GM06990 (cell line): ENCODE data around the gene SPDYE16.
A peak's percentile ranks its signal among the peaks of the same experiment; 100 is the strongest.
"Not testable (repeated sequence)": the region's sequence is repeated elsewhere in the genome, so short reads cannot be mapped to it uniquely, and the experiment has no call there.

ENCODE experiments used
- DNase-seq: peaks from one replicate; pipeline ENCODE4 v3.0.0-alpha.2; 2011; ENCODE audit not compliant: insufficient read length; ENCODE audit errors: extremely low read depth
- H3K27me3 ChIP-seq: replicated peaks from 2 replicates; pipeline ENCODE4 v1.6.0; 2011; ENCODE audit warnings: low read length; ENCODE audit not compliant: control insufficient read depth, insufficient read depth
- H3K36me3 ChIP-seq: 2 replicates; pipeline ENCODE4 v1.5.1; 2011; ENCODE audit warnings: low read length; ENCODE audit not compliant: control insufficient read depth, insufficient read depth
- H3K4me3 ChIP-seq: replicated peaks from 2 replicates; pipeline ENCODE4 v1.5.1; 2011; ENCODE audit warnings: low read depth, mild to moderate bottlenecking, control low read depth, low read length
- TF ChIP-seq, protein P1 (sequence below): IDR thresholded peaks from 2 replicates; pipeline ENCODE4 v1.5.1; 2011; ENCODE audit warnings: low read length, control low read depth, mild to moderate bottlenecking, inconsistent platforms; ENCODE audit not compliant: insufficient read depth, poor library complexity, severe bottlenecking

SPDYE16 gene

DNA sequence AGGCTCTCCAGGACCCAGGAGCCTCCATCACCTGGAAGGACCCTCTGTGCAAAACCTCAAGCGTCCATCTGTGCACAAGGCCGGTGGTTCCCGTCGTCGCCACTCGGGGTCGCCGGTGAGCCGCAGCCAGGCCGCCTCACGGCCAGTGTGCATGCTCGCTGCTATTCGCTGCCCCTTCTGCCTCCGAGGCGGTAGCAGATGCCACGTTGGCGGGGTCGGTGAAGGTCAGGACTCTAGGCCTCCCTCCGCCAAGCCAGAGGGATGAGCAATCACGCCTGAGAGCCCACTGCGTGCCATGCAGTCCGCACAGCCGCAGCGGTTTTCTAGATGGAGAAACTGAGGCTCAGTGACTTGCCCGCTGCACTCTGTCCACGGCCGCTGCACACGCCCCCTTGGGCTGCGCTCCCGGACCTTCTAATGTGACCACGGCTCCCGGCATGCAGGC, 27.1 kb downstream of the SPDYE16 start:
- H3K4me3 ChIP-seq: no peak overlapping the region
- DNase-seq: peak; percentile 71
- TF ChIP-seq, protein P1, sequence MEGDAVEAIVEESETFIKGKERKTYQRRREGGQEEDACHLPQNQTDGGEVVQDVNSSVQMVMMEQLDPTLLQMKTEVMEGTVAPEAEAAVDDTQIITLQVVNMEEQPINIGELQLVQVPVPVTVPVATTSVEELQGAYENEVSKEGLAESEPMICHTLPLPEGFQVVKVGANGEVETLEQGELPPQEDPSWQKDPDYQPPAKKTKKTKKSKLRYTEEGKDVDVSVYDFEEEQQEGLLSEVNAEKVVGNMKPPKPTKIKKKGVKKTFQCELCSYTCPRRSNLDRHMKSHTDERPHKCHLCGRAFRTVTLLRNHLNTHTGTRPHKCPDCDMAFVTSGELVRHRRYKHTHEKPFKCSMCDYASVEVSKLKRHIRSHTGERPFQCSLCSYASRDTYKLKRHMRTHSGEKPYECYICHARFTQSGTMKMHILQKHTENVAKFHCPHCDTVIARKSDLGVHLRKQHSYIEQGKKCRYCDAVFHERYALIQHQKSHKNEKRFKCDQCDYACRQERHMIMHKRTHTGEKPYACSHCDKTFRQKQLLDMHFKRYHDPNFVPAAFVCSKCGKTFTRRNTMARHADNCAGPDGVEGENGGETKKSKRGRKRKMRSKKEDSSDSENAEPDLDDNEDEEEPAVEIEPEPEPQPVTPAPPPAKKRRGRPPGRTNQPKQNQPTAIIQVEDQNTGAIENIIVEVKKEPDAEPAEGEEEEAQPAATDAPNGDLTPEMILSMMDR: peak; percentile 78

DNA sequence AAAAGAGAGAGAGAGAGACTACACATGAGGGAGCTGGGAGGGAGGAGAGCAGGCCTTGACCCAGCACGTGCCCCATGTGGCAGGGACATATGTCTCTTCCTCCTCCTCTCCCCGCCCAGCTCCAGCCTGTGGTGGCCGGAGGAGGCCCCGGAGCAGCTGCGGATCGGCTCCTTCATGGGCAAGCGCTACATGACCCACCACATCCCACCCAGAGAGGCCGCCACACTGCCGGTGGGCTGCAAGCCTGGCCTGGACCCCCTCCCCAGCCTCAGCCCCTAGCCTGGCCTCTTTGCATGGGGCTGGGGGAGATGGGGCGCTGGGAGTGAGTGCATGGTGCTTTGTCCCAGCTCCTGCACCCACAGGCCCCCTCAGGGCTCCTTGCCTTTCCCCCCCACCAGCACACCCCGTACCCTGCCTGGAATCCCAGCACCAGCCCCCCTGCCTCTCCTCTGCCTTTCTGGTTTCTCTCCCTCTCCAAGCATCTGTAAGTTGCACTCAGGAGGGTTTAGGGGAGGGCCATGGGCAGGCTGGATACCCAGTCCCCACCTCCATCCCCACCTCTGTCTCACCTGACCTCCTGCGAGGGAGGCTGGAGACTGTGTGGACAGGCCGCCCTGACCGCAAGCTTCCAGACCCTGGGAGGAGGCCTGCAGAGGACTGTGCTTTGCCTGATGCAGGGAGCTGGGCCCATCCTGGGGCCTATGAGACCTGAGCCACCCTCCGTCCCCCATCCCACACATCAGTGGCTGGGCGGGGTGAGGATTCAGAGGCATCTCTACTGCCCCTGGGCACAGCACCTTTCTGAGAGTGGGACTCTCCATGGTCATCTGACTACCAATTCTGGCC, 27.9 kb downstream of the SPDYE16 start:
- no peak for DNase-seq
- H3K36me3 ChIP-seq: no peaks in the 10 kb centered on the region
- no peak overlapping the region for H3K4me3 ChIP-seq
- TF ChIP-seq, protein P1: no peak
- H3K27me3 ChIP-seq: no peaks in the 10 kb centered on the region

More for the DNA sequence above, 27.1 kb downstream of the SPDYE16 start:
- Histone ChIP-seq H3K36me3 (no peaks in the 10 kb centered on the region), H3K27me3 (no peaks in the 10 kb centered on the region)

DNA sequence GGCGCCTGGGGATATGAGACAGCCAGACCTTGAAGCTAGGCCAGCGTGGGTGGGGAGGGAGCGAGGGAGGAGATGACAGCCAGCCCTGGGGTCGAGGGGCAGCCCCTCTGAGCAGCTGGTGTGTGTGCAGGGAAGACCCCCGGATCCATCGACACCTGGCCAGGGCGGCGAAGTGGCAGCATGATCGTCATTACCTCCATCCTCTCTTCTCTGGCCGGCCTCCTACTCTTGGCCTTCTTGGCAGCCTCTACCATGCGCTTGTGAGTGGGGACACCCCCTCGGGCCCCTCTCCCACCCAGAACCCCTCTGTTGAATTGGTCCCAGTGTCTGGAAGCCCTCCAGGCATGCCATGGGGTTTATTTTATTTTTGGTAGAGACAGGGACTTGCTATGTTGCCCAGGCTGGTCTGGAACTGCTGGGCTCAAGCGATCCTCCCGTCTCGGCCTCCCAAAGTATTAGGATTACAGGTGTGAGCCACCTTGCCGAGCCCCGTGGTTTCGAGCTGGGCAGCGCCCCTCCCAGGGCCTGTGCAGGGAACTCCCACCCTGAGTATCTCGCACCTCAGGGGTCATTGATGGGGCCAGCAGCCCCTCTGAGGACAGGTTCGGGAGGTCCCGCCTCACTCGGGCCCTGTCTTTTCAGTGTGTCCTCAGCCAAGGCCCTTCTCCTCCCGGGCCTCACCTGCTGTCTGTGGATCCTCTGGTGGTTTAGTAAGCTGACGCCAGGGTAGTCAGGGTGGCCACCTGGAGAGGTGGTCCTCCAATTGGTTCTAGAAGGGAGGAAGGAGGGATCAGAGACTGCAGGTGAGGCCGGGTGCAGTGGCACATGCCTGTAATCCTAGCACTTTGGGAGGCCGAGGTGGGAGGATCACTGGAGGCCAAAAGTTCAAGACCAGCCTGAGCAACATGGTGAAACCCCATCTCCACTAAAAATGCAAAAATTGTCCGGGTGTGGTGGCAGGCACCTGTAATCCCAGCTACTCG, 29.0 kb downstream of the SPDYE16 start:
- no peaks in the 10 kb centered on the region for H3K36me3 ChIP-seq
- TF ChIP-seq, protein P1: no peak
- H3K4me3 ChIP-seq: no peak overlapping the region
- no peak for DNase-seq
- H3K27me3 ChIP-seq: no peaks in the 10 kb centered on the region

DNA sequence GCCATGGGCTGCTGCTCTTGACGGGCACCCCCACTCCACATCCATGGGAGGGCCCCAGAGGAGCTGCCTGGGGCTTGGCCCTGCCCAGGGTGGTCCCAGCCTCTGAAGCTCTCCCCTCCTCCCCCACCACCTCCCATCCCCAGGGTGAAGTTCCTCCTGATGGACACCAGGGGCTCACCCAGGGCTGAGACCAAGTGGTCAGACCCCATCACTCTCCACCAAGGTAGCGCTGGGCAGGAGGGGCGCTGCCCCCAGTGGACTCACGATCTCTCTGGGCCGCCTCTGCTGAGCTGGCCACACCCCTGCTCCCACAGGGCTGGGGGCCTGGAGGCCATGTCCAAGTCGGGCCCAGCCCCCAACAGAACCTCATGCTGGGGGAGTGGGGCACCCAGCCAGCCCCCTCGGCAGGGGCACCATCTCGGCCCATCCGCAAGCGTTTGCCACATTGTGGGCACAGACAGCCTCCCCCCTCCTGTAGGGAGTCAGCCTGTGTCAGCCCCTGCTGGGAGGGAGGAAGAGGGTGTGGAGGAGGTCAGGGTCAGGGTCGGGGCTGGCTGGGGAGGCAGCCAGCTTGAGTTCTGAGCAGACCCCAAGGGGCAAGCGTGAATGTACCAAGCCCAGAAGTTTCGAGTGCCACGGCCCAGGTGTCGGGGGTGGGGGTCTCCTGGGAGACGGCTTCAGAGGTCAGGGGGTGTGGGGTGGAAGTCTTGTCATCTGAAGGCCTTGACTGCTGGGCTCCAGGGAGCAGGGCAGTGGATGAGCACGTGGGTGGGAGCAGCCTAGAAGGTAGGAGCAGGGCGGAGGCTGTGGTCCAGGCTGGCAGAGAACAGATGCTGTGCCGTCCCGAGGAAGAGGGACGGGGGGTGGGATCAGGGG, 29.9 kb downstream of the SPDYE16 start:
- Histone ChIP-seq H3K36me3 (no peaks in the 10 kb centered on the region), H3K4me3 (no peak overlapping the region), H3K27me3 (no peaks in the 10 kb centered on the region)
- TF ChIP-seq, protein P1: peak; percentile 24
- no peak for DNase-seq

DNA sequence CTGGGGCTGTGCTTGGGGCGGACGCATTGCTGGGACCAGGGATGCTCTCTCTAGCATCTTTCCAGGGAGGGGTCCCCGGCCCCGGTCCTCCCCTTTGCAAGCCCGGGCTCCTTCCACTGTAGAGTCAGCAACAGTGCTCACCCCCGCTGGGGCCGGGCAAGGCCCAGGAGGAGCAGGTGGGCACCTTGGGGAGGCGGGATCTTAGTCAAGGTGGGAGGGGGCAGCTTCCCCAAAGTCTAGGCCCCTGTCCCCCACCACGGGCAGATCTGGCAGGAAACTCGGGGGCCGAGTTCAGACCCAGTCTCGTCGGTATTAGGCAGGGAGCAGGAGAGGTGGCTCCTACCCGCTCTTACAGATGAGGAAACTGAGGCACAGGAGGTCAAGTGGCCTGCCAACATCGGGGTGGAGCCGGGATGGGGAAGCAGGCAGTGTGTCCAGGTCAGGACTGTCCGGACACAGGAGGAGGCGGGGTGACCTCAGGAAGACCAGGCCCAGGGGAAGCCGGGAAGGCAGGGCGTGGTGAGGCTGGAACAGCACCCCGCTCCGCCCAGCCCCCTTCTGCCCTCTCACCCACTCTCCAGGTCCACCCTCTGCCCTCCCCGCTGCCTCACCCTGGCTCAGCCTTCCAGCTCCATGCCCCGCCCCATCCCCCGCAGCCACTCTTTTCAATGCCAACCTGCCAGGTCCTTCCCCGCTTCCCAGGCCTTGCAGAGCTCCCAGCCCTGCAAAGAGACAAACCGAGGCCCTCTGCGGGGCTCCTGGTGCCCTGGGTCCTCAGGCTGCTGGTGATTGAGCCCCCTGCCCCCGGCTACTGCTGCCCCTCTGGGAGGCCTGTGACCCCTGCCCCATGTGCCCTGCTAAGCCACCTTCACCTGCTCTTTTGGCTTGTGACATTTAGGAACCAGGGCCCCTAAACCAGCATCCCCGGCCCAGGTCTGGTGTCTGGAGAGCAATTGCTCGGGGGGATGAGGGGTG, 30.9 kb downstream of the SPDYE16 start:
- not testable (repeated sequence) for H3K27me3 ChIP-seq, H3K4me3 ChIP-seq, H3K36me3 ChIP-seq, DNase-seq

DNA sequence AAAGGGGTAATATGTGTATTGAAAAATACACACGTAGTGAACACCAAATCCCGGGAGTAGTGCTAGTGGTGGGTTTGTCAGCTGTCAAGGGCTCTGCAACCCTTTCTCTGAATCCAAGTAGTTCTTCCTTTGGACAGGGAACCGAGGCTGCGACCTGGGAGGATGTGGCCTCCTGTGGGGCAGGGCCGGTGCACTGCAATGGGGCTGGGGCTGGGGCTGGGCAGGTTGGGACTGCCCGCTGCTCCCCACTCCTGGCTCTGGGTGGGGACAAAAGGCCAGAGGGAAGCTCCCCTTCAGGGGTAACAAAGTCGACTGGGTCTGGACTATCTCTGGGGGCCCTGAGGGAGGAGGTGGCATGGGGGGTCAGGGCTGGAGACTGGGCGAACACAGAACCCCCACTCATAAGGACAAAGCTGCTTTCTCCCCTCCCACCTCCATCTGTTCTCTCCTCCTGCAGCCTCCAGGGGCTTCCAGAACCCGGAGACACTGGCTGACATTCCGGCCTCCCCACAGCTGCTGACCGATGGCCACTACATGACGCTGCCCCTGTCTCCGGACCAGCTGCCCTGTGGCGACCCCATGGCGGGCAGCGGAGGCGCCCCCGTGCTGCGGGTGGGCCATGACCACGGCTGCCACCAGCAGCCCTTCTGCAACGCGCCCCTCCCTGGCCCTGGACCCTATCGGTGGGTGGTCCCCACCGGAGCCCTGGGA, 31.7 kb downstream of the SPDYE16 start:
- not testable (repeated sequence) for H3K36me3 ChIP-seq, H3K4me3 ChIP-seq, DNase-seq, H3K27me3 ChIP-seq
